ENCODE results near the gene ZNF567.

Gene ZNF567

DNA sequence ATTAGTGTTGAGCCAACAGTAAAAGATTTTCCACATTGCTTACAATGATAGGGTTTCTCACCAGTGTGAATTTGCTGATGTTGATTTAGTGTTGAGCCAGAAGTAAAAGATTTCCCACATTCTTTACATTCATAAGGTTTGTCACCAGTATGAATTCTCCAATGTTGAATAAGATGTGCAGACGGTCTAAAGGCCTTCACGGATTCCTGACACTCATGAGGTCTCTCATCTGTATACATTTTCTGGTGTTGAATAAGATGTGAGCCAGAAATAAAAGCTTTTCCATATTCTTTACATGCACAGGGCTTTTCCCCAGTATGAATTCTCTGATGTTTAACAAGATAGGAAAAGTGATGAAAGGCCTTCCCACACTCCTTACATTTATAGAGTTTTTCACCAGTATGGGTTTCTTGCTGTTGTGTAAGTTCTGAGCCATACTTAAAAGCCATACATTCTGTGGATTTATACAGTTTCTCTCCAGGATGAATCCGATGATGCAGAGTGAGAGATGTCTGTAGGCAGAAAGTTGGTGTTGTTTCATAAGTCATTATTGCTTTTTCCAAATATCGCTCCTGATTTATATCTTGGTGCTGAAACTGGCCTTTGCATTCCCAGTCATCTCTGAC is 62.8 kb downstream of the ZNF567 start:
- no peak for DNase-seq (ENCODE audit: low read depth, low spot score)
